Chondrocyte (in vitro differentiated cells): Measurements from ENCODE around the gene TTC33. TPM values are rescaled to one million over a fixed set of nuclear protein-coding genes. Genes with fewer than 3 reads are reported as not detected.

Experiments used
- DNase-seq: peaks from one replicate; pipeline ENCODE4 v3.0.0; 2021; ENCODE audit warnings: mixed read lengths, low spot score
- H3K27ac Mint-ChIP-seq: one replicate; pipeline ENCODE4 v1.8.0; 2021; ENCODE audit warnings: mild to moderate bottlenecking, moderate library complexity, mixed read lengths; ENCODE audit not compliant: unreplicated experiment
- H3K27me3 Mint-ChIP-seq: 2 replicates; pipeline ENCODE4 v1.8.0; 2021; ENCODE audit warnings: low read depth, mixed read lengths
- H3K36me3 Mint-ChIP-seq: 2 replicates; pipeline ENCODE4 v1.8.0; 2021; ENCODE audit warnings: low read depth, mixed read lengths
- H3K4me1 Mint-ChIP-seq: 2 replicates; pipeline ENCODE4 v1.8.0; 2021; ENCODE audit warnings: low read depth, mild to moderate bottlenecking, mixed read lengths
- H3K4me3 Mint-ChIP-seq: one replicate; pipeline ENCODE4 v1.8.0; 2021; ENCODE audit warnings: mild to moderate bottlenecking, moderate library complexity, mixed read lengths; ENCODE audit not compliant: unreplicated experiment
- H3K9me3 Mint-ChIP-seq: 2 replicates; pipeline ENCODE4 v1.8.0; 2021; ENCODE audit warnings: low read depth, mixed read lengths
- total RNA-seq: library from RNA; stranded (reverse); gene quantifications from 3 replicates; pipeline ENCODE4 v1.2.1, GENCODE V29; 2021
- TF ChIP-seq, protein P1 (sequence below): fragments of 200-600 bp; sonication (generic); IDR thresholded peaks from 2 replicates; pipeline ENCODE4 v1.5.0; 2021; ENCODE audit warnings: antibody characterized with exemption, mild to moderate bottlenecking, moderate library complexity

The TTC33 gene
- total RNA-seq, 1 donor from 2014 or later: 14.3 TPM

DNA sequence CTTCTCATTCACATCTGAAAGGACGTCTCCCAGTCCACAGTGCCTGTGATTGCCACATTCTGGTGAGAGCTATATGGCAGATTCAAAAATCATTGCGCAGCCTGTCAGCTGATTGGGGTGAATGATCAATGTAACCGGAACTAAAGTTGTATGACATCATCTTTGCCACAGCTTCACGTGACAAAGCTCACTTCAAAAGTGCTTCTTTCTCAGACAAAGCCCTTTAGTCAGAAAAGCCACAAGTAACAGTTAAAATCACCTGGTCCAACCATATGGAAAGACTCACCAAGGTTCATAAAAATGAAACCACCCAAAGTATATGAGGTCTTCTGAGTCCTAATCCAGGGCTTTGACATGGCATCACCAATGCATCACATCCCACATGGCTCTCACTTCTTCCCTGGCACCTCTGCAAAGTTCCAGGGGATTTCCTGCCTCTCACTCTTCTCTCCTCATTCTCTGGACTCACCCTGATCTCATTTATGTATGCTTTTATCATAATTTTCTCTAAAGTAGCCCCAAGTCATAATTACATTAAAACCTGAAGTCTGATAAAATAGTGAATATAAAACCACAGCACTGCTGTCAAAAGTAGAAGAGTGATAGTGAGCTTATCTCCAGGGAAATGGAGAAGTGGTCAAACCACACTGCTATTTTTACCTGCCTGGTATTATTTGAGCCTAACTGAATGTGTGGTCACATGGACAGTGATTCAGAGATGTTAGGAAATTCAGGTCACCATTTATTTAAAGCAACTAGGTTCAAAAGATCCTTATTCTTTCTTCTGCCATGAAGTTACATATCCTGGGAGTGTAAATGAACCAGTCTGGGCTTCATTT, 269.1 kb downstream of the TTC33 start:
- Mint-ChIP-seq H3K27me3 (no peaks in the 10 kb centered on the region), H3K36me3 (no peaks in the 10 kb centered on the region), H3K4me3 (no peak overlapping the region), H3K9me3 (no peaks in the 10 kb centered on the region), H3K27ac (no peak overlapping the region), H3K4me1 (peaks cover 20% of the 10 kb centered on the region)
- TF ChIP-seq, protein P1, sequence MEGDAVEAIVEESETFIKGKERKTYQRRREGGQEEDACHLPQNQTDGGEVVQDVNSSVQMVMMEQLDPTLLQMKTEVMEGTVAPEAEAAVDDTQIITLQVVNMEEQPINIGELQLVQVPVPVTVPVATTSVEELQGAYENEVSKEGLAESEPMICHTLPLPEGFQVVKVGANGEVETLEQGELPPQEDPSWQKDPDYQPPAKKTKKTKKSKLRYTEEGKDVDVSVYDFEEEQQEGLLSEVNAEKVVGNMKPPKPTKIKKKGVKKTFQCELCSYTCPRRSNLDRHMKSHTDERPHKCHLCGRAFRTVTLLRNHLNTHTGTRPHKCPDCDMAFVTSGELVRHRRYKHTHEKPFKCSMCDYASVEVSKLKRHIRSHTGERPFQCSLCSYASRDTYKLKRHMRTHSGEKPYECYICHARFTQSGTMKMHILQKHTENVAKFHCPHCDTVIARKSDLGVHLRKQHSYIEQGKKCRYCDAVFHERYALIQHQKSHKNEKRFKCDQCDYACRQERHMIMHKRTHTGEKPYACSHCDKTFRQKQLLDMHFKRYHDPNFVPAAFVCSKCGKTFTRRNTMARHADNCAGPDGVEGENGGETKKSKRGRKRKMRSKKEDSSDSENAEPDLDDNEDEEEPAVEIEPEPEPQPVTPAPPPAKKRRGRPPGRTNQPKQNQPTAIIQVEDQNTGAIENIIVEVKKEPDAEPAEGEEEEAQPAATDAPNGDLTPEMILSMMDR: no peak
- DNase-seq: no peak

DNA sequence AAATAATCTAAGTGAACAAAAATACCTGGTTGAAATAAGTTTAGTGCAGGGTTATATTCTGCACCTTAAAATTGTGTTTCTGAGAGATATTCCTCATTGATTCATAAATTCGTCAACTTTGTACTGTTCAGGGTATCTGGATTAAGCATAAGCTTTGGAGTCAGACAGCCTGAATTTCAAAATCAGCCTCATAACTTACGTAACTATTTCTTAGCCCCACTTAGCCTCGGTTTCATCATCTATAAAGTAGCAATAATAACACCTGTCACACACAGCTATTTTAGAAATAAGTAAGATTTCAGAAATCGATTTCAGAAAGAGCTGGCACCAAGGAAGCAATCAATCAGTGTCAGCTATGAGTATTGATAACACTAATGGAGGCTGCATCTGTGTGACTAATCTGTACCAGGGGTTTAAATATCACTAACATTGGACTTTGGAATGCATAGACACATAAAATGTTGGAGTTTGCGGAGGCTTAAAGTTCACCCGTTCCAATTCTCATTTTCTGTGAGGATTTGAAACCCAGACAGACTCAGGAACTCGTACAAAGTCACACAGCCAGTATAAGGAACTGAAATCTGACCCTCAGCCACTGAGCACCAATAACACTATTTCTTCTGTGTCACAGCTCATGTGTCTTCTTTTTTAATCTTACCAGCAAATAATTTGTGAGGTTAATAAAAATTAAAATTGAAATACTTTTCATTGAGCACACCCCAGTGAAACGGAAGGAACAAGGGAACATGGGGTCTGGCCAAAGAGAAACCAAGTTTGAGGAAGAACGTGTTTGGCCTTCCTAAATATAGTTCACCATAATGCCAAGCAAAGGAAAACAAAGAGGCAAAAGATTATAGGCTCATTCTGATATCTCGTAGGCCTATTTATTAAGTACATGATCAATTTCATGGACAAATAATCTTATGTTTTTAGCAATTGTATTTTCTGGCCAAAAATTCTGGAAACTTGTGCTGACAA, 270.5 kb downstream of the TTC33 start:
- DNase-seq: no peak
- TF ChIP-seq, protein P1: no peak
- Mint-ChIP-seq H3K4me1 (peaks cover 7% of the 10 kb centered on the region), H3K27me3 (no peaks in the 10 kb centered on the region), H3K36me3 (no peaks in the 10 kb centered on the region), H3K27ac (no peak overlapping the region), H3K9me3 (no peaks in the 10 kb centered on the region), H3K4me3 (no peak overlapping the region)

DNA sequence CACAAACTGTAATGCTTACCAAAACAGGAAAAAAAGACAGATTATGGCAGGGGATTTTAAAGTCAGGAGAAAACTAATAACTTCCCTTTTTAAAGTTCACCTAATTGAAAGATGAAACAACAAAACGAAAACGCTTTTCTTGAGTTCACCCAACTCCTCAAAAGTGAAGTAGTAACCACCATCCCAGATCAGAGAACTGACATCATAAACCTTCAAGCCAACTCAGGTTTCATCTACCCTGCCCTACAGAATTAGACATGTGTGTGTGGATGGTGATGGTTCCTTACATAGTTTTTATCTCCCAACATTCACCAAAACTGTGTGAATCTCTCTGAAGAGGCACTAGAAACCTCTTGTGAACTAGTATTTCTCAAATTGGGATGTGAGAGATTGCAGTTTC, 271.3 kb downstream of the TTC33 start:
- Mint-ChIP-seq H3K36me3 (no peaks in the 10 kb centered on the region), H3K4me1 (peaks cover 5% of the 10 kb centered on the region), H3K9me3 (no peaks in the 10 kb centered on the region), H3K27ac (no peak overlapping the region), H3K4me3 (no peak overlapping the region), H3K27me3 (no peaks in the 10 kb centered on the region)
- TF ChIP-seq, protein P1: no peak
- DNase-seq: no peak

- Mint-ChIP-seq H3K9me3 (no peaks in the 10 kb centered on the region), H3K4me1 (peaks cover 12% of the 10 kb centered on the region), H3K4me3 (no peak overlapping the region), H3K27me3 (no peaks in the 10 kb centered on the region), H3K27ac (no peak overlapping the region), H3K36me3 (no peaks in the 10 kb centered on the region)
- TF ChIP-seq, protein P1: no peak
- no peak for DNase-seq
Observed at GRCh38 chr5:40483316-40483715, 272.4 kb downstream of the TTC33 start.

GRCh38 chr5:40481241-40481640, 274.5 kb downstream of the TTC33 start:
- no peak for DNase-seq
- H3K4me3 Mint-ChIP-seq: no peak overlapping the region
- H3K36me3 Mint-ChIP-seq: no peaks in the 10 kb centered on the region
- TF ChIP-seq, protein P1: no peak
- H3K27ac Mint-ChIP-seq: no peak overlapping the region
- no peaks in the 10 kb centered on the region for H3K27me3 Mint-ChIP-seq
- H3K9me3 Mint-ChIP-seq: no peaks in the 10 kb centered on the region
- H3K4me1 Mint-ChIP-seq: peaks cover 20% of the 10 kb centered on the region
